22Rv1 (cell line): Measurements from ENCODE around the gene NFYC.

Source experiments
- CTCF ChIP-seq: fragments of 450-650 bp; IDR thresholded peaks from 2 replicates; pipeline ENCODE4 v1.5.1; 2017; ENCODE audit warnings: mild to moderate bottlenecking
- ZFX ChIP-seq: fragments of 450-650 bp; IDR thresholded peaks from 2 replicates; pipeline ENCODE4 v1.6.1; 2017; ENCODE audit warnings: antibody characterized with exemption, borderline replicate concordance

GRCh38 chr1:40722622-40723021, 31.1 kb downstream of the NFYC start:
- TF ChIP-seq CTCF: no peak; the same call in none of the 2 replicates
- TF ChIP-seq ZFX: no peak
